Fibroblast of lung (primary cell): ENCODE data around the gene FSTL3. TPM values are rescaled to one million over a fixed set of nuclear protein-coding genes. Genes with fewer than 3 reads are reported as not detected.

Experiments
- DNase-seq, 2 donors: peaks; one replicate each; pipeline versions ENCODE4 v3.0.0 to v3.0.0-alpha.2; 2010; ENCODE audit warnings: low read depth in 2 of 2
- H2AFZ ChIP-seq: 2 replicates; pipeline ENCODE4 v1.5.1; 2012; ENCODE audit warnings: low read length, control low read depth, inconsistent platforms
- H3K27ac ChIP-seq: 2 replicates; pipeline ENCODE4 v1.5.1; 2011; ENCODE audit warnings: low read length, control low read depth; ENCODE audit not compliant: insufficient read depth
- H3K27me3 ChIP-seq: 2 replicates; pipeline ENCODE4 v1.5.1; 2011; ENCODE audit warnings: mild to moderate bottlenecking, low read length; ENCODE audit not compliant: control insufficient read depth, insufficient read depth
- H3K36me3 ChIP-seq: 2 replicates; pipeline ENCODE4 v1.5.1; 2011; ENCODE audit warnings: low read length; ENCODE audit not compliant: control insufficient read depth, insufficient read depth
- H3K4me1 ChIP-seq: 2 replicates; pipeline ENCODE4 v1.5.1; 2011; ENCODE audit warnings: low read length; ENCODE audit not compliant: control insufficient read depth, insufficient read depth; ENCODE audit errors: extremely low read depth
- H3K4me2 ChIP-seq: 2 replicates; pipeline ENCODE4 v1.5.1; 2011; ENCODE audit warnings: low read length, control low read depth; ENCODE audit not compliant: insufficient read depth; ENCODE audit errors: extremely low read depth
- H3K4me3 ChIP-seq, 4 experiments: fragments of 200-600 bp in 1 of 4; sonication (generic) in 1 of 4; replicated peaks in 1 of 4; 2 replicates each; pipeline ENCODE4 v1.5.1; 2011 to 2016; ENCODE audit warnings: low read length in 4 of 4, low read depth in 3 of 4, mild to moderate bottlenecking in 3 of 4, control low read depth in 2 of 4, inconsistent platforms in 1 of 4, mixed read lengths in 1 of 4; ENCODE audit not compliant: insufficient read depth in 1 of 4; ENCODE audit errors: control extremely low read depth in 1 of 4
- H3K79me2 ChIP-seq: 2 replicates; pipeline ENCODE4 v1.5.1; 2012; ENCODE audit warnings: mild to moderate bottlenecking, low read length, inconsistent platforms; ENCODE audit not compliant: control insufficient read depth, insufficient read depth
- H3K9ac ChIP-seq: 2 replicates; pipeline ENCODE4 v1.5.1; 2011; ENCODE audit warnings: mild to moderate bottlenecking, low read length, control low read depth; ENCODE audit not compliant: insufficient read depth
- H3K9me3 ChIP-seq: 2 replicates; pipeline ENCODE4 v1.5.1; 2012; ENCODE audit warnings: low read depth, low read length; ENCODE audit not compliant: control insufficient read depth, insufficient read depth
- H4K20me1 ChIP-seq: 2 replicates; pipeline ENCODE4 v1.5.1; 2011; ENCODE audit warnings: low read length; ENCODE audit not compliant: control insufficient read depth, insufficient read depth; ENCODE audit errors: extremely low read depth
- EZH2 ChIP-seq: IDR thresholded peaks from 2 replicates; pipeline ENCODE4 v1.5.1; 2012; ENCODE audit warnings: low read length, control low read depth, mild to moderate bottlenecking; ENCODE audit errors: missing control alignments
- polyA plus RNA-seq, 2 donors: library from polyadenylated mRNA; depleted of rRNA in 1 of 2; stranded (reverse) in 1 of 2; unstranded in 1 of 2; fragments of >200 nt; gene quantifications; 2 replicates each; pipeline ENCODE4 v1.2.1, GENCODE V29; 2011 to 2012; ENCODE audit warnings: missing spikeins in 1 of 2
- total RNA-seq: library from RNA; depleted of rRNA; stranded (reverse); fragments of >200 nt; gene quantifications from 2 replicates; pipeline ENCODE4 v1.2.1, GENCODE V29; 2014
- TF ChIP-seq, protein P1 (sequence below), 2 donors: IDR thresholded peaks in 1 of 2; conservative IDR thresholded peaks in 1 of 2; 1 replicate in 1 of 2; 2 replicates in 1 of 2; pipeline ENCODE4 v1.5.1; 2011 to 2012; ENCODE audit warnings: low read length in 2 of 2, control low read depth in 1 of 2, inconsistent platforms in 1 of 2, low read depth in 1 of 2, mild to moderate bottlenecking in 1 of 2

The FSTL3 gene
- total and polyA plus RNA-seq, 2 donors (not counting 1 experiment from before 2014, with no cell fraction given): 18.6 to 26.8 TPM

DNA sequence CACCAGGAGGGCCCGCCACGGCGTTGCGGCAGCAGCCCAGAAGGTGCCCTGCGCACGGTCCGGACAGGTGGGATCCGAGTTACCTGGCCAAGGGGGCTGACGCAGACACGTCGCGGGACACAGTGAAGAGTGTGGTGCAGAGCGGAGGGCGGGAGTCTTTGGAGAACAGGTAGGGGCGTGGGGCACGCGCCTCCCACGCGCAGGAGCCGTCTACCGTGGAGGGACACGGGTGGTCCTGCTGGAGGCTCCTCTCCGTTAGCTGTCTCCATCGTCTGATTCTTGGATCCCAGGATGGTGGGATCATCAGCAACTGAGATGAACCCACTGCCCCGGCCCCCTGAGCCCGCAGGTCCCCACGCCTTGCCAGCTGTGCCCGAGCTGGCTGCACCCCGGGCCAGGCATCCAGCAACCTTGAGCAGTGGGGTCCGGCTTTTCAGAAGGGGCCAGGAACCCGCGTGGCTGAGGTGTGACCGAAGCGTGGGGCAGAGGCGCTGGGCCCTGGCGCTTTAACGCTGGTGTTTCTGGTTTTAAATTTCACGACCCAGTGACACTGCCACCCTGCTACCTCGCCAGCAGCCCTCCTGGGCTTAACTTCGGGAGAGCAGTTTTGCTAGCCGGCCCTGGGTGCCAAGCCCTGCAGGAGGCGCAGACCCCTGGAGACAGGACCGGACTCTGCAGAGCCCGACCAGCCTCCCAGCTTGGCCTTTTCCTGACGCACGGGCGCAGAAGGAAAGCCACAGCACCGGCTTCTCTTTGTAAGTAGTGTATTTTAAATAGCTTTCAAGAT lies 29.2 kb upstream of the FSTL3 start:
- H3K36me3 ChIP-seq: peaks cover 24% of the 10 kb centered on the region
- no peak overlapping the region for H2AFZ ChIP-seq
- DNase-seq: no peak
- no peaks in the 10 kb centered on the region for H4K20me1 ChIP-seq
- TF ChIP-seq EZH2: no peak
- TF ChIP-seq, protein P1, sequence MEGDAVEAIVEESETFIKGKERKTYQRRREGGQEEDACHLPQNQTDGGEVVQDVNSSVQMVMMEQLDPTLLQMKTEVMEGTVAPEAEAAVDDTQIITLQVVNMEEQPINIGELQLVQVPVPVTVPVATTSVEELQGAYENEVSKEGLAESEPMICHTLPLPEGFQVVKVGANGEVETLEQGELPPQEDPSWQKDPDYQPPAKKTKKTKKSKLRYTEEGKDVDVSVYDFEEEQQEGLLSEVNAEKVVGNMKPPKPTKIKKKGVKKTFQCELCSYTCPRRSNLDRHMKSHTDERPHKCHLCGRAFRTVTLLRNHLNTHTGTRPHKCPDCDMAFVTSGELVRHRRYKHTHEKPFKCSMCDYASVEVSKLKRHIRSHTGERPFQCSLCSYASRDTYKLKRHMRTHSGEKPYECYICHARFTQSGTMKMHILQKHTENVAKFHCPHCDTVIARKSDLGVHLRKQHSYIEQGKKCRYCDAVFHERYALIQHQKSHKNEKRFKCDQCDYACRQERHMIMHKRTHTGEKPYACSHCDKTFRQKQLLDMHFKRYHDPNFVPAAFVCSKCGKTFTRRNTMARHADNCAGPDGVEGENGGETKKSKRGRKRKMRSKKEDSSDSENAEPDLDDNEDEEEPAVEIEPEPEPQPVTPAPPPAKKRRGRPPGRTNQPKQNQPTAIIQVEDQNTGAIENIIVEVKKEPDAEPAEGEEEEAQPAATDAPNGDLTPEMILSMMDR (conservative IDR thresholded peaks at IDR 0.05 in 1 of 2, IDR thresholded peaks at IDR 0.05 in 1 of 2; ENCODE audit: low read depth in 1 of 2, low read length in 2 of 2): no peak
- no peaks in the 10 kb centered on the region for H3K4me1 ChIP-seq
- peaks cover 6% of the 10 kb centered on the region for H3K79me2 ChIP-seq
- no peak overlapping the region for H3K4me2 ChIP-seq
- no peak overlapping the region for H3K4me3 ChIP-seq
- no peak overlapping the region for H3K9ac ChIP-seq
- no peaks in the 10 kb centered on the region for H3K9me3 ChIP-seq
- H3K27ac ChIP-seq: no peak overlapping the region
- H3K27me3 ChIP-seq: no peaks in the 10 kb centered on the region

DNA sequence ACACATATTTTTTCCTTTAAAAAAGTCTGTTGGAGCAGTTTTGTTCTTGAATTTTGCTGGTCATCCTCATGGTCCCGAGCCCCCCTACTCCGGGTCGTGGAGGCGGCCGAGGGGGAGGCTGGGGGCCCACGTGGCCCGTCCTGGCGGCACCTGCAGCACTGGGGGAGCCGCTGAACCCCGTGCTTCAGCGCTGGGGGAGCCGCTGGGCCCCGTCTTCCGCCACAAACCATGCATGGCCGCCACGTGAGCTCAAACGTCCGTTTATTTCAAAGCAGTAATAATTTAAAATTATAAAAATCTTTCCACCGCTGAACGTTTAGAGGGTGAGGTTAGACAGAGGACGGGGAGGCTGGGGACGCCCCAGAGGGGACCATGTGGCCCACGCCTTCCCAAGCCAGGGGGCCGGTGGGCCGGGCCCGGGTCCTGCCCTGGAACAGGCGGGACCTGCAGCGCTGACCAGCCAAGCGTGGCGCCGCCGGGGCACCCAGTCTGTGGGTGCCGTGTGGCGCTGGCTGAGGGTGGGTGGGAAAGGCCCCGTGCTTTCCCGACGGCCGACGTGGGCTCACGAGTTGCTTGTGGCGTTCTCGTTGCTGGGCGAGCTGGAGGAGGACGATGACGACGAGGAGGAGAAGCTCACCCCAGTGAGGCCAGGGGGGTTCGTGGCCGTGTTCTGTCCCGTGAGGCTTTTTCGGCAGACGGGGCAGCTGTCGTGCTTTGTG lies 28.5 kb upstream of the FSTL3 start:
- peaks cover 13% of the 10 kb centered on the region for H3K79me2 ChIP-seq
- no peak overlapping the region for H3K4me2 ChIP-seq
- peaks cover 24% of the 10 kb centered on the region for H3K36me3 ChIP-seq
- H2AFZ ChIP-seq: no peak overlapping the region
- TF ChIP-seq, protein P1 (conservative IDR thresholded peaks at IDR 0.05 in 1 of 2, IDR thresholded peaks at IDR 0.05 in 1 of 2; ENCODE audit: low read depth in 1 of 2, low read length in 2 of 2): no peak
- TF ChIP-seq EZH2: no peak
- DNase-seq: no peak
- H3K27me3 ChIP-seq: no peaks in the 10 kb centered on the region
- H4K20me1 ChIP-seq: no peaks in the 10 kb centered on the region
- H3K4me1 ChIP-seq: no peaks in the 10 kb centered on the region
- no peak overlapping the region for H3K9ac ChIP-seq
- no peak overlapping the region for H3K4me3 ChIP-seq
- H3K27ac ChIP-seq: no peak overlapping the region
- no peaks in the 10 kb centered on the region for H3K9me3 ChIP-seq

DNA sequence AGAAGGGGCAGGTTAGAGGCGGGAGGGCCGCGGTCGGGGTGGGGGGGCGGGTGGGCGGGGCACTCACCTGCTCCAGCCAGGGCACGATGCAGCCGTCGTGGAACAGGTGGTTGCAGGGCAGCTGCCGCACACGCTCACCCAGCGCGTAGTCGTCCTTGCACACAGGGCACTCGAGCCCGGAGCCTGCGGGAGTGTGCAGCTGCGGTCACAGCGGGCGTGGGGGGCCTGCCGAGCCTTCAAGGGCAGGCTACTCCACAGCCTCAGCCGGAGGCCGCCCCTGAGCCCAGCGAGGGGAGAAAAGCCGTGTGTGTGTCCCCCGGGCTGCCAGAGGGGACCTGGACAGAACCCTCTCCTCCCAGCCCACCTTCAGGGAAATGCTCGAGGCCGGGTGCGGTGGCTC lies 27.9 kb upstream of the FSTL3 start:
- DNase-seq: no peak
- Histone ChIP-seq H3K27me3 (no peaks in the 10 kb centered on the region), H3K79me2 (peaks cover 19% of the 10 kb centered on the region), H4K20me1 (no peaks in the 10 kb centered on the region), H2AFZ (no peak overlapping the region), H3K4me1 (no peaks in the 10 kb centered on the region), H3K4me2 (no peak overlapping the region), H3K9me3 (no peaks in the 10 kb centered on the region), H3K36me3 (peaks cover 24% of the 10 kb centered on the region), H3K4me3 (no peak overlapping the region), H3K27ac (no peak overlapping the region), H3K9ac (no peak overlapping the region)
- no peak for TF ChIP-seq EZH2
- TF ChIP-seq, protein P1 (conservative IDR thresholded peaks at IDR 0.05 in 1 of 2, IDR thresholded peaks at IDR 0.05 in 1 of 2; ENCODE audit: low read depth in 1 of 2, low read length in 2 of 2): no peak
